H54 (cell line): Measurements from ENCODE around the gene MED12.

Source experiments
- DNase-seq: peaks from one replicate; pipeline ENCODE4 v3.0.0; 2011; ENCODE audit warnings: low spot score, mixed read lengths; ENCODE audit not compliant: insufficient read length
- FAIRE-seq: peaks from 3 replicates; lab custom pipeline; 2011; peaks lifted over from hg19 to GRCh38; lab: Jason Lieb, UNC
- POLR2A ChIP-seq: IDR thresholded peaks from 2 replicates; pipeline ENCODE4 v1.6.1; 2011; ENCODE audit warnings: low read depth, mild to moderate bottlenecking, low read length

The MED12 gene

DNA sequence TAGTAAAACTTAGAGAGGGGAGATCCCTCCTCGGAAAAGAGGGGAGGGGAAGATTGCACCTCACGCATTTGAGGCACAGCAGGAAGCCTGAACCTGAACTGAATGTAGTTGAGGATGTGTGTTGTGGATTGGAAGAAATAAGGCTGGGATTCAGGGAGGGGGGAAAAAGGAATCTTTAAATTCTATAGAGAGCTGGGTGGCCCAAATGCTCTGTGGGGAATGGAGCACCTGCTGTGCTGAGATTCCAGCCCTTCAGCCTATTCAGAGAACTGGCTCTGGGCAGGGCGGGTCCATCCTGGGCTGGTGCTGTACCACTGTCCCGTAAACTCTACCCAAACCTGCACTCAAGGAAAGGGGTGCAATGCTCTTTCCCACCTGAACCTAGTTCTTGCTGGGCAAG, 18.7 kb upstream of the MED12 start:
- DNase-seq (no peak), FAIRE-seq (no peak)
- no peak for TF ChIP-seq POLR2A

DNA sequence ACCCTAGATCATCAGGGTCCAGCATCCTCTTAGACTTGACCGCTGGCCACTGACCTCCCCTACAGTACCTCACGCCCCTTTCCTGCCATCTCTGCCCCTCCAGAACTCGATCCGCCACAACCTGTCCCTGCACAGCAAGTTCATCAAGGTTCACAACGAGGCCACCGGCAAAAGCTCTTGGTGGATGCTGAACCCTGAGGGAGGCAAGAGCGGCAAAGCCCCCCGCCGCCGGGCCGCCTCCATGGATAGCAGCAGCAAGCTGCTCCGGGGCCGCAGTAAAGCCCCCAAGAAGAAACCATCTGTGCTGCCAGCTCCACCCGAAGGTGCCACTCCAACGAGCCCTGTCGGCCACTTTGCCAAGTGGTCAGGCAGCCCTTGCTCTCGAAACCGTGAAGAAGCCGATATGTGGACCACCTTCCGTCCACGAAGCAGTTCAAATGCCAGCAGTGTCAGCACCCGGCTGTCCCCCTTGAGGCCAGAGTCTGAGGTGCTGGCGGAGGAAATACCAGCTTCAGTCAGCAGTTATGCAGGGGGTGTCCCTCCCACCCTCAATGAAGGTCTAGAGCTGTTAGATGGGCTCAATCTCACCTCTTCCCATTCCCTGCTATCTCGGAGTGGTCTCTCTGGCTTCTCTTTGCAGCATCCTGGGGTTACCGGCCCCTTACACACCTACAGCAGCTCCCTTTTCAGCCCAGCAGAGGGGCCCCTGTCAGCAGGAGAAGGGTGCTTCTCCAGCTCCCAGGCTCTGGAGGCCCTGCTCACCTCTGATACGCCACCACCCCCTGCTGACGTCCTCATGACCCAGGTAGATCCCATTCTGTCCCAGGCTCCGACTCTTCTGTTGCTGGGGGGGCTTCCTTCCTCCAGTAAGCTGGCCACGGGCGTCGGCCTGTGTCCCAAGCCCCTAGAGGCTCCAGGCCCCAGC, 17.6 kb upstream of the MED12 start:
- TF ChIP-seq POLR2A = no peak
- FAIRE-seq (no peak), DNase-seq (no peak)

DNA sequence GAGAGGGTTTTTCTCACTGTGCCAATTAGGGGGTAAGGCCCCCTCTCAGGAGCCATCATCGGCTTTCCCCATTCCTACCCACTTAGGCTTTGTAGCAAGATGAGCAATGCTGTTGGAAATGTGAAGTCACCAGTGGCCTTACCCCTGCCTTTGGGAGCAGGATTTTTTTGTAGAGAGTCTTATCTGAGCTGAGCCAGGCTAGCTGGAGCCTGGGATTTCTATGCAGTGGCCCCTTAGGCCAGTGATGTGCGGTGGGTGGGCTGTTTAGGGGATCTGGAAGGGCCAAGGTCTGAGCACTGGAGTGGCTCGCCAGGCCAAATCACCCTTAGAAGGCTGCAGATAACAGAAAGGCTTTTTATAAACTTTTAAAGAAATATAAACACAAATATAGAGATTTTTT, 16.1 kb upstream of the MED12 start:
- no peak for DNase-seq
- FAIRE-seq = no peak
- TF ChIP-seq POLR2A = no peak

DNA sequence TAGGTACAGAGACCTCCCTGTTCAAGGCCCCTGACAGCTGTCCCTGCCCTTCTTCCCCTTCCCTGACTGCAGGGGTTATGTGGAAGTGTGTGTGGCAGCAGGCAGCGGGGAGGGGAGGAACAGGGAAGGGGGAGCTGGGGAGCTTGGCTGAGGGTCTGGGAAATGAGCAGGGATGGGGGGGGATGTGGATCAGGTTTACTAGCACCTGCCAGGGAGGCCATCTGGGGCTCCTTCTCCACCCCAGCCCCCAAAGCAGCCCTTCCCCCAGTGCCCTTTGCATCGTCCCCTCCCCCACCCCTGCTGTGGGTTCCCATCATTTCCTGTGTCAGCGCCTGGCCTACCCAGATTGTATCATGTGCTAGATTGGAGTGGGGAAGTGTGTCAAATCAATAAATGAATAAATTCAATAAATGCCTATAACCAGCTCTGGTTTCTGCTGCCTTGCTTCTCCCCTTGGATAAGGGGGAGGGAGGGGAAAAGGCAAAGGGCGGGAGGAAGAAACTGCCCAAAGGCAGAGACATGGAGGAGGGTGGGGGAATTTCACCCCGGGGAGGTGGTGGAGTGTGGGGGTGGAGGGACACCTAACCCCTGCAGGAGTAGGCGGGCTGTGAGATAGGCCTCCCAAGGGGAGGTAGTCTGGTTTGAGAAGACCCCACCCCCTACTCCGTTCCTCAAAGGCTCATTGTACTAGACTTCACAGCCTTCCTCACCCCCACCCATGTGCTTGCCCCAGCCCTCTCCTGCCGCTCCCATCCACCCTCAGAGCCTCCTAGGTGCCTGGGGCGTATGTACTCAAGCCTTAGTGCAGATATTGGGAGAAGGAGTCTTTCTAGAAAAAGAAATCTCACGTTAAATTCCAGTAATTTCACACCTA, 15.0 kb upstream of the MED12 start:
- FAIRE-seq (no peak), DNase-seq (no peak)
- TF ChIP-seq POLR2A = no peak

DNA sequence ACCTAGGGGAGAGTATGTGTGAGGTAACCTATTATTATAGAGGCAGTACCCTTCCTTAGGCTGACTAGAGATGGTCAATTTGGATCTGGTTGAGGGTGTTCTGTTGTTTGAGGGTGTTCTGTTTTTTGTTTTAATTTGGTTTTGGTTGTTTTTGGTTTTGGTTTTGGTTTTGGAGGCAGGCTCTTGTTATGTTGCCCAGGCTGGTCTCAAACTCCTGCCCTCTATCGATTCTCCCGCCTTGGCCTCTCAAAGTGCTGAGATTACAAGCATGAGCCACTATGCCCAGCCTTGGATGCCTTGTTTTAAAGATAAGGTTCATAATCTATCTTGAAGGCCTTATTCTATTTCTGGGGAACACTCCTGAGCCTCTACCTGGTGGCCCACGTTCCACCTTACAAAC, 12.8 kb upstream of the MED12 start:
- DNase-seq (no peak), FAIRE-seq (no peak)
- no peak for TF ChIP-seq POLR2A

DNA sequence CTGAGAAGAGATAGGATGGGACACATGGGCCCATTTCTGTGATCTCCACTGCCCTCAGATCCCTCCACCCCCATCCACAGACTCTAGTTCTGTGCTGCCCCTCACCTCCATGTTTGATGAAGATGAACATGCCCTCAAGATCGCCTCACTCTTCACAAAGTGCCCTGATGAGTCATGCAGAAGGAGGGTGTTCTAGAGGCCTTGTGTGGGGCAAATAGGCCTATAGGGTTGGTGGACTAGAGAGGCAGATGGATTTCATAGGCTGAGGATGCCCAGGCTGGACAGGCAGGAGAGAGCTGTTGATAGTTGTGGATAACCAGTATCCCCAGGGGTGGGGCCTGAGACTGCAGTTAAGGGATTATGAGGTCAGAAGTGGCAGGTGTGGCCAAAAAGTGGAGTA, 12.0 kb upstream of the MED12 start, which contains the start of gene CXorf65:
Gene CXorf65 (minus strand): TSS at position 314 of the 400 bp plus-strand sequence. CDS start 184 bp downstream, at position 130.
- no peak for FAIRE-seq
- DNase-seq = no peak
- no peak for TF ChIP-seq POLR2A

DNA sequence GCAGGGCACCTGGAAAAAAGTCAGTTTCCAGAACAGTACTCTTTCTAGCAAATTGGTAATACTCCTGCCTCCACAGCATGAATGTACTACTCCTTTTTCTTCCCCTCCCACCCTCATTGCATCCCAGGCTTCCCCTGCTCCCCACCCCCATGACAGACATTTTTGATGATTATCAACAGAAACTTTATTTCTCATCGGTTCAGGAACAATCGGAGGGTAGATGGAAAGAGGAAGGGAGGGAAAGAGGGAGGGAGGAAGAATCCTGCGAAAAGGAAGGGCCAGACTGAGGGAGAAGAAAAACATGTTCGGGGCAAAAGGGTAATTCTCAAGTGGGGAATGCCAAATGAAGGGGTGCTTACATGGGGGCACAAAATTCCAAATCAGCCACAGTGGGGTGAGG, 11.2 kb upstream of the MED12 start:
- DNase-seq = no peak
- no peak for FAIRE-seq
- no peak for TF ChIP-seq POLR2A

DNA sequence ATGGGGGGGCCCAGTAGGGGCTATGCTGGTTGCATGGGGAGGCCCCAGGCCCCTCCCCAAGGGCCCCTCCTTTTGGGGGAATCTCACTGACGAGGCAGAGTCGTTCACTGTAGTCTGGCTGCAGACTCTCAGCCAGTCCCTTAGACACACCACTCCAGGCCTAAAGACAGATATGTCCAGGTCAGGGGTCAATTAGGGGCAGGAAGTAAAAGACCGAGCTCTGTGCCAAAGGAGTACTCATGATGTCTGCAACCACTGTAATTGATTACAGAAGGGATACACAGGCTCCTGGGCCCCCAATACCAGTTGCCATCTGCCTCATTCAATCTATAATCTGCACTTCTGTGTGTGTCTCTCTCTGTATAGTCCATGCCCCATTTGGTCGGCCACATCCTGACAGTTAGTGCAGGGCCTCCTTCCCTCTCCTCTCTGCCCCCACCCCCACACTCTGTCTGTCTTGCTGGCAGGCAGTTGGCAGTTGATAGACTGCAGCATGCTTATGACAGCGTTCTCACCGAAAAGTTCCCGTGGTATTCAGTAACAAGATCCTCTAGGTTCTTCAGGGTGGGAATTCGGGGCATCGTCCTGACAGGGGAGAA, 10.5 kb upstream of the MED12 start:
- no peak for TF ChIP-seq POLR2A
- FAIRE-seq = no peak
- no peak for DNase-seq

DNA sequence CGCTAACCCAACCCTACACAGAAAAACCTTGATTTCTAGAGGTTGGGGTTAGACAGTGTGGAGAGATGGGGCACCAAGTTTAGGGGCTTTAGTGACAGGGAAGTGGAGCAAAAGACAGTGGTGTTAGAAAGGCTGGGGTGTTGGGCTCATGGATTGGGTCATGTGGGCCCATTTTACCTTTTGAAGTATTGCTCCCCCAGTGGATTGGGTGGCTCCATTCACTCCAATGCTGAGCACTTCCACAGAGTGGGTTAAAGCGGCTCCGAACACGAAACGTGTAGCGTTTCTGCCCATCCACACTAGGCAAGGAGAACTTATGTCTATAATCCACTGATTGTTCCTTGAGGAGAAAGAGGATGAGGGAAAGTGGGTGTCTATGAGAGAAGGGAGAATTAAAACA, 9.3 kb upstream of the MED12 start:
- FAIRE-seq (no peak), DNase-seq (no peak)
- TF ChIP-seq POLR2A = no peak

DNA sequence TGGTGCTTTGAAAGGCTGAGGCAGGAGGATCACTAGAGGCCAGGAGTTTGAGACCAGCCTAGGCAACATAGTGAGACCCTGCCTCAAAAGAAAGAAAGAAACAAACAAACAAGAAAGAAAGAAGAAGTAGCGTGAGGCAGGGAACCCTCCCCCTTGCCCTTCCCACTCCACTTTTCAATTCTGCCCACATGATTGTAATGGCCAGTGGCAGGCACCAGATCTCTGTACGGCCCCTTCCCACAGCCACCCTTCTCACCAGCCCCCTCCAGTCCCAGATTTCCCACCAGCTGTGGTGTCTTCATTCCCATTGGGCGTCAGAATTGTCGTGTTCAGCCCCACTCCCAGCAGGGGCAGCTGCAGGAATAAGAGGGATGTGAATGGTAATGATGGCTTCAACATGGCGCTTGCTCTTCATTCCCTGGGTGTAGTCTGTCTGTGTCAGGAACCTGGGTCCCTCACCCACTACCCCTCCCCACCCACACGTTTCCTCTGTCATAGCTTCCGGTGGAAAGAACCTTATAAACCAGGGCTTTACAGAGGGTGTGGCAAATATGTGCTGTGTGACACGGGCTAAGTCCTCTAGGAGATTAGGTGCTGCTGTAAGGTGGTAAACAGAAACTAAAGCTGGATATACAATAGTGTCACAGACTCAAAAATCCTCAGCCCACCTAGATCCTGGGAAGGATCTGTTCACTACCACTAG, 7.1 kb upstream of the MED12 start, which contains the start of gene IL2RG:
Gene IL2RG (minus strand): TSS at position 437 of the 703 bp plus-strand sequence. CDS start 38 bp downstream, at position 399.
- no peak for FAIRE-seq
- no peak for DNase-seq
- TF ChIP-seq POLR2A = no peak

DNA sequence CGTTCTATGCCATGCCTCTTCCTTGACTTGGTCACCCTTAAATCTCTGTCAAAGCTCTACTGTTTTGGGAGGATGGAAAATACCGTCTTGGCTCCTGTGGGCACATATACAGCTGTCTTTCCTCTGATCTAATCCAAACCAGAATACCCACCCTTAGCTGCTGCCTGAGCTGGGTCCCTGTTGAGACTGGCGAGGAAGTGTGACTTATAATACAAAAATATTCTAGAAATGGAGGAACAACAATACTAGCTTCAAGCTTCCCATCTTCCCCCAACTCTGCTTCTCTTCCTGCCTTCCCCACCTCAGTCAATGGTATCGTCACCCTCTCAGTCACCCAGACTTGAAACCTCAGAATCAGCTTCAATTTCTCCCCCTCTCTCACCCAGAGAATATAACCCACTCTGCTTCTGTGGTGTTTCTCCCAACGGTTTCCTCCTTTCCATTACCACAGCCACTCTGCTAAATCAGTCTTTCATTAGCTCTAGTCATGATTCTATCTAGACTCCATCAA, 6.4 kb upstream of the MED12 start:
- DNase-seq (no peak), FAIRE-seq (no peak)
- no peak for TF ChIP-seq POLR2A

DNA sequence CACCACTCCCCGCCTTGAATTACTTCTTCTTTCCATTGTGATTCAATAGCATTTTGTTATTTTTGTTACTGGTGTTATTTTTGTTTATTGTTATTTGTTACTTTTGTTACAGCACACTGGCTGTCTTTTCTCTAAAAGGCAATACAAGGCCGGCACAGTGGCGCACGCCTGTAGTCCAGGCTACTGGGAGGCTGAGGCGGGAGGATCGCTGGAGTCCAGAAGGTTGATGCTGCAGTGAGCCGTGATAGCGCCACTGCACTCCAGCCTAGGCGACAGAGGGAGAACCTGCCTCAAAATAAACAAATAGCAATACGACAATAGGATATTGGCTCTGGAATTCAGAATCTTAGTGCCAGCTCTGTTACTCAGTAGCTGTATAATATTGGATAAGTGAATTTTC, 1.0 kb upstream of the MED12 start:
- DNase-seq (no peak), FAIRE-seq (no peak)
- no peak for TF ChIP-seq POLR2A

DNA sequence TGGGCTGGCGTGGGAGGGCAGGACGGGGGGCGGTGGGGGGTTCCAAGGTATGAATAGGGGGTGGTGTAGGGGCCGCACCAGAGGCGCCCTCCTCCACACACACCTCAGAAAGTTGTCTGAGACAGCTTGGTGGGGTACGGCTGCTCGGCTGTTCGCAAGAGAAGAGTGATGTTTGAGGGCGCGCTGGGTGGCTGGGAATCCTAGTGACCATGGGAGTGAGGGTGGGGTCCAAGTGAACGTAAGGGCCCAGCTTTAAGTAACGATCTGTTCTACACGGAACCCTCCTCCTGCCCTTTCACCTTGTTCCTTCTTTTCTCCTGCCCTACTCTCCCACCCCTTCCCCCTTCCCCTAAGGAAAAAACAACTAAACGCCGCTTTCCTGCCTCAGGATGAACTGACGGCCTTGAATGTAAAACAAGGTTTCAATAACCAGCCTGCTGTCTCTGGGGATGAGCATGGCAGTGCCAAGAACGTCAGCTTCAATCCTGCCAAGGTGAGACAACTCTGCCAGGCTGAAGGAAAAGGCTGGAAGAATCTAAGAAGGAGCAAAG, 664 bp downstream of the MED12 start:
- TF ChIP-seq POLR2A = no peak
- FAIRE-seq (no peak), DNase-seq (no peak)
